Smooth muscle cell of the pulmonary artery (primary cell): ENCODE results near the gene CERS3. TPM values are rescaled to one million over a fixed set of nuclear protein-coding genes. Genes with fewer than 3 reads are reported as not detected.

Experiments
- total RNA-seq: library from RNA; depleted of rRNA; stranded (reverse); fragments of >200 nt; gene quantifications from 2 replicates; pipeline ENCODE4 v1.2.3, GENCODE V29; 2014

CERS3 gene
- not detected in 2 replicates for total RNA-seq

DNA sequence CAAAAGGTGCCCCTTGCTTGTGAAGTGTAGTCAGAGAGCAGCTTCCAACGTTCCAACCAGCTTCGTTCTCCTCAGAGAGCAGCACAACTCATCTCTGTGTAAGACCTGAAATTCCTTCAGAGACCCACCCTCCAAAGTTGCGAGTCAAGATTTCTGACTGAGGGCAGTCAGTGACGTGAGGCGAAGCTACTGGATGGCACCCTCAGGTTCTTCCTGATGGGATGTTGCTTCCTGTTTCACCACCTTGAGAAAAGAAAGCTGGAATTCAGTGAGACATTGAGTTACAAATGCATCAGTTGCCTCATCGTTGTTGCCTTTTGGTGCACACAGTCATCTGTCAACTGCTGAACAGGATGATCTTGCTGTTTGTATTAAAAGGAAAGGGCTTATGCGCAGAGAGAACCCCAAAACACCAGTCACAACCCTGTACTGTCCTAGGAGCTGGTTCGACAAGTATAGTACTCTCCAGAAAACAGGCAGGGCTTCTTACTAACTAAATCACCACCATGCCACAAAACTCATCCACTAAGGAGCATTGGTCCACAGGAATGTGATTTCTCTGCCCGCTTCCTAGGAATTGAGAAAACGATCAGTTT is at the start of gene CERS3:
Gene CERS3, minus strand, starts transcription at position 118 of the 596 bp plus-strand sequence. CDS start 27,101 bp downstream, outside the sequence.

Other genes starting within 250 kb of the CERS3 start
- gene ADAMTS17, start 187.0 kb downstream of the CERS3 start, total RNA-seq = 4.8 and 6.6 TPM in 2 replicates
- 8.8 and 11.1 TPM in 2 replicates for gene LINS1, start 73.2 kb upstream of the CERS3 start, total RNA-seq
- 16.1 and 17.1 TPM in 2 replicates for gene ASB7, start 73.6 kb upstream of the CERS3 start, total RNA-seq